K562 treated with DMSO at 1 percent for 24 hours (cell line): ENCODE results near the gene PRCD. TPM values are rescaled to one million over a fixed set of nuclear protein-coding genes. Genes with fewer than 3 reads are reported as not detected.

ENCODE experiments used
- total RNA-seq: library from RNA; unstranded; fragments of 300-600 nt; gene quantifications from 2 replicates; pipeline ENCODE4 v1.2.3, GENCODE V29; 2022; ENCODE audit warnings: low read depth; ENCODE audit not compliant: insufficient read depth

Gene PRCD, protein sequence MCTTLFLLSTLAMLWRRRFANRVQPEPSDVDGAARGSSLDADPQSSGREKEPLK
- not detected in 2 replicates for total RNA-seq

DNA sequence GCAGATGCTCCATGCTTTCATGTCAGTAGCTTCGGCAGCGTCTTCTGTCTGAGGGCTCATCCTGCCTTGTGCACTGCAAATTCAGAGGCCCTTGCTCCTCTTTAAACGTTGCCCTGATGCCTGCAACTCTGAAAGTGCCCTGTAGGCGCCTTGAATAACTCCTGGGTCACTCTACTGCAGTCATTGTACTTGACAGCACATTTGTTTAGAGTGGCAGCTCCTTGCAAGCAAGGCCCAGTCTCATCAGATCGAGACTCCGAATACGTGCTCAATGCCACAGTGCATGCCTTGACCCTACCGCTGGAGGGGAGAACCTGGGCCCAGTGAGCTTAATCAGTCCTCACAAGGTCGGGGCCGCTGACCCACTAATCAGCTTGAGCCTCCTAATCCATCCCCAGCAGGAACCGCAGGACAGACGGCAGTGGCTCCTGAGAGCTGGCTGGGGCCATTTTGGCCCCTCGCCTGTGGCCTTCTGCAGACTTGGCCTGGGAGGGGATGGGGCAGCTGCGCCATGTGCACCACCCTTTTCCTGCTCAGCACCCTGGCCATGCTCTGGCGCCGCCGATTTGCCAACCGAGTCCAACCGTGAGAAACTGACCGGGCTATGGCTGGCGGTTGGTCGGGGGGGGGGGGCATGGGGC lies at the start of gene PRCD:
Gene PRCD, plus strand, starts transcription at position 414 of the 641 bp plus-strand sequence. Its CDS starts 98 bp downstream, at position 512.

DNA sequence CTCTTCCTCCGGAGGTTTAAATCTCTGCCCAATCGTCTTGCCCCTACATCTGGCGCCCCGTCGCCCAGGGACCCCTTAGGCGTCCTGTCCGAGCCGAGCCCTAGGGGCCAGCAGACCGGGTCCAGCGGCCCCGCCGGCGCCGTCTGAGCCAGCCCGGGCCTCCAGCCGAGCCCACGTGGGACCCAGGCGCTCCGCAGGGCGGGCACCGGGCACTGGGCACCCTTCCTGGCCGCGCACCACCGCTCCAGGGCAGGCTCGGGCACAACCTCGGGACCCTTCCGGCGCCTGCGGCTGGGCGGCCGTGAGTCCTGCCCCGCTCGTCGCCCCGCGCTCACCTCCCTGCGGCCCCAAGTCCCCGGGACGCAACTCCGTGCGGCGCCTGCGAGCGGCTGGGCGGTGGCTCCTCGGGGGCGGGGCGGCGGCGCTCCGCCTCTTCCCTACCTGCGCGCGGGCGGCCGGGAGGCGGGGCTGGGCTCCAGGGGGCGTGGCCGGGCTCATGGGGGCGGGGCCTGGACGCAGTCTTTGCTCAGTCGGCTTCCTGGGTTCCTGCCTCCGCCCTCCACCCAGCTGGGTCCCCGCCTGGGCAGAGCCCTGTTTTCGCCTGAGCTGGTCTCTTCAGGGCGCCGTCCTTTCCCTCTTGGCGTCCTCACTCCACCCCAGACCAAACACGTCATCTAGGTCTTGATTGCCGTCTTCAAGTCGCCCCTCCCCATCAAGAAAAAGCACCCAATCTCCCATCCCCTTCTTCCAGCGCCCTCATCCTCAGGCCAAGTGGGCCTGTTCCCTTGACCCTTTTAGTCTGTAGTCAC lies 38.6 kb upstream of the PRCD start, which contains the start of gene RHBDF2:
Gene RHBDF2, minus strand, starts transcription at position 406 of the 809 bp plus-strand sequence. CDS start 19,899 bp downstream, outside the sequence.

DNA sequence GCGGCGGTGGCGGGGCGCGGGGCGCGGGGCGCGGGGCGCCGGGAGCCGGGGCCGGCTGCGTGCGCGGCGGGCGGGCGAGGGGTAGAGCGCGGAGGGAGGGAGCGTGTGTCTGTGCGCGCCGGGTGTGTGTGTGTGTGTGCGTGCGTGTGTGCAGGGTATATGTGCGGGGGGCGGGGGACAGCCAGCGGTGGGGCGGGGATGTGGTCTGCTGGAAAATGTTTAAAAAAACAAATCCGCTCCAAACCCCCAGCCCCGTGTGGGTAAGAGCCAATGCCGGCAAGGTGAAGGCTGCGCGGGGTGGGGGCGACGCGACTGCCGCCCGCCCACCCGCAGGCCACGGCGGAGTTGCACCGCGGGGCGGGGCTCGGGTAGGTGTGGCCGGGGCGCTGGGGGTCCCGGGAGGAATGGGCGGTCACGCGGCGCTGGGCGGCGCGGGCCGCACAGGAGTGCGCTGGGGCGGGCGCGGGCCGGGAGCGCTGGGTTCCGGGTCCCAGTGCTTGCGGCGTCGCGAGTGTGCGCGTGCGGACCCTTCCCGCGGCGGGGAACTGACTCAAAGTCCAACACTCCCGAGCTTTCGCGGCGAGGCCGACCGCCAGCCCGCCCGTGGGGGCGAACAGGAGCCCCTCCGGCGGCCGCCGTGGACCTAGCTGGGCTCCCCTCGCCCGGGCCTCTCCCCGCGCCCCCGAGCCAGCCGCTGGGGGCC lies 2.1 kb upstream of the PRCD start, which contains the start of gene CYGB:
Gene CYGB, minus strand, starts transcription at position 132 of the 703 bp plus-strand sequence. CDS start 167 bp downstream, outside the sequence.

DNA sequence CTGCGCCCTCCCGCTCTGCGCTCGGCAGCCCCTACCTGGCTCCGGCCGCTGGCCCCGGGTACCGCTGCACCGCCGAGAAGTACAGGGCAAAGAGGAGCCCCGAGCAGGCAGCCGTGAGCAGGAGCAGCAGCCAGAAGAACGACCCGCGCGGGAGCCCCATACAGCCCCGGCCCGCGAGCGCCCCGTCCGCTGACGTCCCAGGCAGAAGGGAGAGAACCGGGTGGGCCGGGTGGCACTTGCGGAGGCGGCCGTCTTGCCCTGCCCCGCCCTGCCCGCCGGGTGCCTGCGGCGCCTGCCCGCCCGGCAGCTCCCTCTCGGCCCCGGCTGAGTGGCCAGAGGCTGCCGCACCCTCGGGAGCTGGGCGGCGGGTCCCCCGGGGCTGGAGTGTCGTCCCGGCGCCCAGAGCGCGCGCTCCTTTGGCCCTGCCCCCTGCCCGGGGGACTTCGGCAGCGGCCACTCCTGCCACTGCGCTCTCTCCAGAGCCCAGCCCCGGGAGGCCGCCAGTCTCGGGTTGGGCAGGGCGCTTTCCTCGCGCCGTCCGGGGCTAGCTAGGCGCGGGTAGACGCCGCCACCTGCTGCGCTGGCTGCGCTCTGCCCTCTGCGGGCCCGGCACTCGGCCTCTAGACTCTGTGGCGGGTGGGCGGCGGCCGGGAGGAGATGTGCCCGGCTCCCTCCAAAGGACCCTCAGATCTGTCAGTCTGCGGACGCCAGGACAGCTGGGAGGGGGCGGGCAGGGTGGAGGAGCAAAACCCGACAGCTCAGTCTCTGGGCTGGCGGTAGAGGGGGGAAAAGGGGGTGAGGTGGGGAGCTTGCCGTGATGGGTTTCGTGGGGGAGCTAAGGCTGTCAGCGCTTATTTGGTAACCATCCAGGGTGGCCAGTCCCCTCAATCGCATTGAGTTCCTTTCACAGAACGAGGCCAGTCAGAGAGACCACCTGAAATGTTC lies 46.1 kb downstream of the PRCD start, which contains the start of gene ST6GALNAC2:
Gene ST6GALNAC2, minus strand, starts transcription at position 212 of the 945 bp plus-strand sequence. Its CDS starts 52 bp downstream, at position 160.

Other genes with a start within 250 kb of the PRCD start
- 11.5 and 13.5 TPM in 2 replicates for gene QRICH2, start 231.8 kb upstream of the PRCD start, total RNA-seq
- gene PRPSAP1, start 186.1 kb upstream of the PRCD start, total RNA-seq, result 45.3 and 48.2 TPM in 2 replicates
- gene SPHK1, start 155.4 kb upstream of the PRCD start, total RNA-seq, result 60.7 and 66.6 TPM in 2 replicates
- gene UBE2O, start 86.9 kb upstream of the PRCD start, total RNA-seq, result 40.9 and 46.4 TPM in 2 replicates
- not detected in 2 replicates for gene AANAT, start 72.4 kb upstream of the PRCD start, total RNA-seq
- 0.79 and 1.6 TPM in 2 replicates for gene RHBDF2, start 38.6 kb upstream of the PRCD start, total RNA-seq
- 0.28 and 0.88 TPM in 2 replicates for gene CYGB, start 2.3 kb upstream of the PRCD start, total RNA-seq
- not detected in 2 replicates for gene ST6GALNAC2, start 45.8 kb downstream of the PRCD start, total RNA-seq
- gene ST6GALNAC1, start 103.7 kb downstream of the PRCD start, total RNA-seq, result 26.1 and 36.2 TPM in 2 replicates
- gene MXRA7, start 170.9 kb downstream of the PRCD start, total RNA-seq, result 14.4 and 15.0 TPM in 2 replicates
- 47.3 and 50.5 TPM in 2 replicates for gene JMJD6, start 186.6 kb downstream of the PRCD start, total RNA-seq
- gene METTL23, start 186.8 kb downstream of the PRCD start, total RNA-seq, result 76.9 and 81.6 TPM in 2 replicates
- 458 and 511 TPM in 2 replicates for gene SRSF2, start 197.3 kb downstream of the PRCD start, total RNA-seq
- 26.6 and 34.6 TPM in 2 replicates for gene MFSD11, start 198.1 kb downstream of the PRCD start, total RNA-seq